HUDEP-2 (cell line): ENCODE measurements around the gene FBXW7.
"Not testable (repeated sequence)": the region's sequence is repeated elsewhere in the genome, so short reads cannot be mapped to it uniquely, and the experiment has no call there.

Experiments
- DNase-seq, 76 experiments: peaks; one replicate each; lab custom pipeline; 2025; ENCODE audit not compliant: unreplicated experiment in 76 of 76; lab: John Stamatoyannopoulos, UW

The FBXW7 gene

DNA sequence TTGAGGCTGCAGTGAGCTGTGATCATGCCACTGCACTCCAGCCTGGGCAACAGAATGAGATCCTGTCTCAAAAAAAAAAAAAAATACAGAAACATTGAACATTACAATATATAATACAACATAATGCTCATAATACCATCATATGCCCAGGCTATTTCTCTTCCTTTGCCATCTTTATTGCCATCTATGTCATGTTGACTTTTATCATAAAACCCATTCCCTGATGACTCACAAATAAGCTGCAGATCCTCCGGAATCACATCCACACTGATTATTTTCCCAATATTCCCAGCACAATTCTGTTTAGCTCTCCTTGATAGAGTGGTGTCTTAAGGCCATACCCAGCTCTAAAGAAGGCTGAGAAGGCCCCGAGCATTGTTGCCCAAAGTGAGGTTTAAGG lies 9.2 kb upstream of the FBXW7 start:
- no peak for DNase-seq

GRCh38 chr4:152544533-152544932 lies 8.6 kb upstream of the FBXW7 start:
- DNase-seq = not testable (repeated sequence)

GRCh38 chr4:152540941-152541340 lies 5.0 kb upstream of the FBXW7 start:
- no peak for DNase-seq

DNA sequence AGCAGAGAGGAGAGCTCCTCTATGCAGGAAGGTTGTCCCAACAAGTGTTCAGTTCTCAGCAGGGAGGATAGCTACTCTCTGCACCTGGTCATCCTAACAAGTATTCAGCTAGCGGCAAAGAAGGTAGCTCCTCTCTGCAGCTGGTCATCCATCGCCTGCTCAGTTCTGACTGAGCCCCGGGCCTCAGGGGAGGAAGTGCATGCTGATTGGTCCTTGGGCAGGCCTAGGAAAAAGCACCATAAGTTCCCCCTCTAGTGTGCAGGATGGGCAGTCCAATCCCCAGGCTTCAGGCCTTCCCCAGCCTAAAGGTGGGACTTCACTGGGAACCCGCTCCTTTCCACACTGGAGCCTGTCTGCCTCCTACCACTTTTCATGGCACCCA lies 4.4 kb upstream of the FBXW7 start:
- no peak for DNase-seq

- DNase-seq = no peak
These were observed 3.8 kb upstream of the FBXW7 start for GRCh38 chr4:152539556-152540292.

DNA sequence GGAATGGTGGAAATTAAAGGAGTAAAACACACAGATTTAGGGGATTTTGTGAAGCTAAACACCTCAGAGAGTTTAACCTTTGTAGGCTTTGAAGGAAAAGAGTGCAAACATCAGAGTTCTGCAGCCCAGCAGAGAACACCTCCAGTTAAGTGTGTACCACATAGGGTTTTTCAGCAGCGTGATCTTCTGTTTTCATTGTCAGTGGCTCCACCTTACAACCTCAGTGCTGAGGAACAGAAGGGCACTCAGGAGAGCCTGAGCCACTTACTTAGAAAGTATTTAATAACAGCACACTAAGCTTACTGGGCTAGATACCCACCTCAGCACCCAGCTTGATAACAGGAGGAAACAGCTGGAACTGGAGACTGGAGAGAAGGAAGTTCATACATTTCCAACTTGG lies 2.0 kb upstream of the FBXW7 start:
- no peak for DNase-seq

DNA sequence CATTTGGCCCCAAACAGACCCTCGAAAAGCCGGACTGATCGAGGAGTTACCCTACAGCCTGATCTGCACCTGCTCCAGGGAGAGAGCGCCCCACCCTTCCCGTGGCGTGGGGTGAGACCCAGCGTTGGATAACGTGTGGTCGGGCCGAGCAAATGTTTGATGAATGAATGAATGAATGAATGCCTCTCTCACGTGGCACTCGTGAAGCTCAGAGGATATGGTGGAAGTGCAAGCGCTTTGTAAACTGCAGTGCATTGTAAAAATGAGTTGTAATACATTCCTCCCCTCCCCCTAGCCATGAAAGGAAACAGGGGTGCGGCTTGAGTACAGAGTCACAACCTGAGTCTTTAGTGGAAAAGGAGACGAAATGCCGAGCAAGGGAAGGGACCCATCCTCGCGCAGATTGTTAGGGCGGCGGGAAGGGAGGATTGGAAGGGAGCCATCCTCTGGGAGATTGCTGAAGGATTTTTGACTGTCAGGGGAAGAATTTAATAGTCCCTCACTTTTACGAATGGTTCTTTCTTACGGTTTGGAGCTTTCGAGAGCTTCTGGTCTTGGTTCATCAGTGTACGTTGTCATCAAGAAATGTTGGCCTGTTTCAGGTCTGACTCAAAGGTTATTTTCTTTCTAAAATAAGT lies 772 bp upstream of the FBXW7 start:
- DNase-seq = peak in 40 of 76 experiments; percentile 7 to 75 (median 53)

DNA sequence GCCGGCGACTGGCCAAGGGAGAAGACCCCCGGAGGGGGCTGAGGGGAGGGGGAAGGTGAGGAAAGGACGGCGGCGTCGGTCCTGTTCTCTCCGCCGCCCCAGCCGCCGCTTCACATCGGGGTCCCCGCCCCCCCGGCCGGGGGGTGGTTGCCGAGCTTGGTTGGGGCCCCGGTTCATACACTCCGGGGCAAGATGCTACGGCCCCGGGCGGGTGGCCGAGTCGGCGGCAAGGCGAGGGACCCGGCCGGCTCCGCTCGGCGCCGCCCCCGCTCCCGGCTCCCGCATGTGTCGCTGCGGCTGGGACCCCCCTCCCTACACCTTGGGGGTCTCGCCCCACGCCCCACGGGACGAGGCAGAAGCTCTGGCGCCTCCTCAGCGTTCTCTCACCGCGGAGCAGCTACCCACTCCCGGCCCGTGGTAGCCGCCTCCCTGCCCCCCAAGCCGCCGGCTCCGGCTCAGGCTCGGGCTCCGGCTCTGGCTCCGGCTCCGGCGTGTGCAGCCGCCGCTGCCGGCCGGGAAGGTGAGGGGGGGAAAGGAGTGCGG lies 461 bp downstream of the FBXW7 start:
- DNase-seq = peak in 1 of 76 experiments; percentile 26

GRCh38 chr4:152534541-152535359 lies 1.1 kb downstream of the FBXW7 start:
- DNase-seq = peak in 22 of 76 experiments; percentile 3 to 46 (median 10)

GRCh38 chr4:152531479-152531878 lies 4.4 kb downstream of the FBXW7 start:
- DNase-seq = no peak

DNA sequence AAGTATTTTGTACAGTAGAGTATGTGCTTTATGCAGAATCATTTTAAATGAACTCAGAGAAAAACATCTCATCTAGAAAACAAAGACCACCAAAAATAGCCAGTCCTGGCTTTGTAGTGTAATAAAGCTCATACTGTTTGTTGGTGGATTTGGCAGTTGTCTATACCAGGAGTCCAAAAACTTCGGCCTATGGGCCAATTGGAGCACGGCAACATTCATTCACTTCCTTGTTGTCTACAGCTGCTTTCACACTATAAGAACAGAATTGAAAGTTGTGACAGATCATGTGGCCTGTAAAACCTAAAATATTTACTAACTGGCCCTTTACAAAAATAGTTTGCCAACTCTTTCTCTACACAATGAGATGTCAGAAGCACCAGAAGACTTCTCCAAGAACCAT lies 5.3 kb downstream of the FBXW7 start:
- no peak for DNase-seq

DNA sequence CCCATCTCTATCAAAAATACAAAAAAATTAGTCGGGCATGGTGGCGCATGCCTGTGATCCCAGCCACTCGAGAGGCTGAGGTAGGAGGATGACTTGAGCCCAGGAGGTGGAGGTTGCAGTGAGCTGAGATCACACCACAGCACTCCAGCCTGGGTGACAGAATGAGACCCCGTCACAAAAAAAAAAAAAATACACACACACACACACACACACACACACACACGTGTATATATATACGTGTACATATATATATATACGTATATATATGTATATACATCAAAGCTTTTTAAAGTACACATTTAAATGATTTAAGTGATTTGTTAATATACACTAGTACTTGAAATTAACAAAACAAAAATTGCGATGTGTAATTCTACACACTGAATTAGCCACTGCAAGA lies 6.0 kb downstream of the FBXW7 start:
- no peak for DNase-seq

DNA sequence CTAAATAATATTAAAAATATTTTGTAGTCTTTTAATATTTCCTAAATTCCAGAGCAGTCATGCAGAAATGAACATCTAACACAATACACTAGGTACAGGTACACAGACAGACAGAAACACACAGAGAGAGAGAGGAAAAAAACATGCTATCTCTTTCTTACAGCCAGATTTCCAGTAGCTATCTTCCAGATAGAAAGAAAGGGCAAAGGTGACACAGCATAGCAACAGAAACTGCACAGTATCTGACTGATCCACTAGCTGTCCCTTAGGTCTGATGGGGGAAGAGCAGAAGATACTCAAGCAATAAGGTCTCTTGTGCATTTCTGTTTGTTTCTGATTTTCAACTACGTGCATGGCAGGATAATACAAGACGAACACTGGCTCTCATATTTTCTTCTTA lies 7.8 kb downstream of the FBXW7 start:
- DNase-seq = peak in 31 of 76 experiments; percentile 2 to 67 (median 28)

GRCh38 chr4:152525878-152526277 lies 10.0 kb downstream of the FBXW7 start:
- no peak for DNase-seq

DNA sequence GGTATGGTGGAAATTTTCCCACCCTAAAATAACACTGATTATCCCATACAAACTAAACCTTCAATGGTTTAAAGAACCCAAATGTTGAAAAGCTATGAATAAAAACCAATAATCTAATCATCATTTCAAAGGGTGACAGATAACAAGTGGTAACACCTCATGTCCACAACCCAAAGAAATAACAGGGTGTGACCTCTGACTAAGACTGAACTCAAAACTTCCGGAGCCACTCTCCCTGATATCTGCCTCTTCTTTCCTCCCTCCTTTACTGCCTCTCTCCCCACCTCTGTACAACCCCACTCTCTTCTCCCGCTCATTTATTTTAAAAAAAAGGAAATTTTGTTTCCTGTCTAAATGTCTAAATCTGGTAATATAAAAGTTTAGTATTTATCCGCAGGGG lies 11.5 kb downstream of the FBXW7 start:
- peak in 19 of 76 experiments; percentile 4 to 40 (median 21) for DNase-seq

- DNase-seq = no peak
These were observed 12.2 kb downstream of the FBXW7 start for GRCh38 chr4:152523731-152524130.

GRCh38 chr4:152522754-152523153 lies 13.1 kb downstream of the FBXW7 start:
- peak in 1 of 76 experiments; percentile 18 for DNase-seq

GRCh38 chr4:152522245-152522644 lies 13.6 kb downstream of the FBXW7 start:
- DNase-seq = peak in 2 of 76 experiments; percentile 13 to 15

- DNase-seq = no peak
These were observed 19.7 kb downstream of the FBXW7 start for GRCh38 chr4:152516156-152516555.

- no peak for DNase-seq
These were observed 20.2 kb downstream of the FBXW7 start for GRCh38 chr4:152515678-152516077.

DNA sequence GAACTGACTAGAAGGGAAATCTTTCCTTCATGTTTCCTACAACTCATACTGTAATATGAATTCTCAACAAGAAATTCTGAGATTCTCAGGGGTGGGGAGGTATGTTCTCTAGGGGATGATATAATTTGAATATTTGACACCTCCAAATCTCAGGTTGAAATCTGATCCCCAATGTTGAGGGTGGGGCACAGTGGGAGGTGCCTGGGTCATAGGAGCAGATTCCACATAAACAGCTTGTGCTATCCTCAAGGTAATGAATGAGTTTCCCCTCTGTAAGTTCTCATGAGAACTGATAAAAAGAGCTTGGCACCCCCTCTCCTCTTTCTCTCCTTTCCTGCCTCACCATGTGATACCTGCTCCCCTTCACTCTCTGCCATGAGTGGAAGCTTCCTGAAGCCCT lies 21.5 kb downstream of the FBXW7 start:
- no peak for DNase-seq
